Epithelial cell of alveolus of lung (primary cell): Measurements from ENCODE around the gene LIN7A. TPM values are rescaled to one million over a fixed set of nuclear protein-coding genes. Genes with fewer than 3 reads are reported as not detected.

Source experiments
- total RNA-seq: library from RNA; depleted of rRNA; stranded (reverse); fragments of >200 nt; gene quantifications from 2 replicates; pipeline ENCODE4 v1.2.1, GENCODE V29; 2015

LIN7A gene, protein sequence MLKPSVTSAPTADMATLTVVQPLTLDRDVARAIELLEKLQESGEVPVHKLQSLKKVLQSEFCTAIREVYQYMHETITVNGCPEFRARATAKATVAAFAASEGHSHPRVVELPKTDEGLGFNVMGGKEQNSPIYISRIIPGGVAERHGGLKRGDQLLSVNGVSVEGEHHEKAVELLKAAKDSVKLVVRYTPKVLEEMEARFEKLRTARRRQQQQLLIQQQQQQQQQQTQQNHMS
- total RNA-seq = 7.5 and 15.6 TPM in 2 replicates

DNA sequence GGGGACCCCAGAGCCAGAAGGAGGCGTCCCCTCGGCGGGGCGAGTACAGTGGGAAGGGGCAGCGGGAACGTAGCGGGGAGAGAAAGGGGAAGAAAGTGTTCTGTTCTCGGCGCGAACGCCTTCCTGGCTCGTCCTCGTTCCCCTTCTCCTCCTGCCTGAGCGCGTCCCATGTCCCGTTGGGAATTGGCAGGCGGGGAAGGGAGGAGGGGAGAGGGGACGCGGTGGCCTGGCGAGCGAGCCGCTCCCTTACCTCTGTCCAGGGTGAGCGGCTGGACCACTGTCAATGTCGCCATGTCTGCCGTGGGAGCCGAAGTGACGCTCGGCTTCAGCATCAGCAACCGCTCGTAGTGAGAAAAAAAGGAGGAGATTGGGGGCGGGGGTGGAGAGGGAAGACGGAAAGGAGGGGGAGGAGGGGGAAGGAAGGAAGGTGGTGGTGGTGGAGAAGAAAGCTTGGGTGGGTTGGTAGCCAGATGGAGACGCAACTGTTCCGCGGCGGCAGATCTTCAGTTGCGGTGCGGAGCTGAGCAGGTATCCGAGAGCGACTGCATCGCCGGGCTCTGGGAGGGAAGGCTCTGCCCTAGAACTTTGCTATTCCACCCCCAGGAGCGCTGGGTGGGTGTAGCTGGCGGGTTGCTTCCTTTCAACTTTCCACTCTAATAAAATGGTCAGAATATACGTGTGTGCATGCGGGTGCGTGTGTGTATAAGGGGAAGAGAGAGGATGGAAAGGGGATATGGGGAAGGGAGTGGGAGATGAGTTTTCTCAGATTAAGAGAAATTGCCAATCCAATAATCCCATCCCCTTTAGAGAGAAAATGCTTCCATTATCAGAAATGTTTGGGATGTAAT is at the start of gene LIN7A:
Gene LIN7A, minus strand, starts transcription at position 544 of the 848 bp plus-strand sequence. Its CDS starts 212 bp downstream, at position 332.

Other genes starting within 250 kb of the LIN7A start
- under 0.01 and 0.80 TPM in 2 replicates for gene MYF6, start 230.3 kb downstream of the LIN7A start, total RNA-seq
- gene MYF5, start 221.0 kb downstream of the LIN7A start, total RNA-seq = not detected in 2 replicates
- 6.9 and 10.1 TPM in 2 replicates for gene ACSS3, start 140.1 kb upstream of the LIN7A start, total RNA-seq